ENCODE measurements around the gene RNU6-8. TPM values are rescaled to one million over a fixed set of nuclear protein-coding genes. Genes with fewer than 3 reads are reported as not detected.
A peak's percentile ranks its signal among the peaks of the same experiment; 100 is the strongest.

The RNU6-8 gene
- total RNA-seq, 2 experiments from 2014 or later: not detected

GRCh38 chr14:32197919-32198318 is 5.2 kb downstream of the RNU6-8 start:
- ChIA-PET CTCF (interaction anchor here (0.7 to 2.3 kb wide), 4 partner anchors 8 to 124 kb away, joined by 3 to 9 read pairs (median 6); no protein-coding TSS in a partner anchor), POLR2A (interaction anchor here (0.7 kb wide), 1 partner anchor 96 kb away, joined by 4 read pairs; no protein-coding TSS in a partner anchor)
- DNase-seq (peak; percentile 26), ATAC-seq (no peak)
- Mint-ChIP-seq H3K36me3 (ENCODE audit: low read depth) (no peaks in the 10 kb centered on the region), H3K9me3 (no peaks in the 10 kb centered on the region), H3K27me3 (no peaks in the 10 kb centered on the region), H3K27ac (no peak overlapping the region), H3K4me3 (no peak overlapping the region), H3K4me1 (ENCODE audit: low read depth) (peaks cover 31% of the 10 kb centered on the region)
- TF ChIP-seq CTCF (IDR thresholded peaks at IDR 0.05): no peak
- intact Hi-C loops (cut with micrococcal nuclease): no loop called here

GRCh38 chr14:32195636-32196035 is 7.4 kb downstream of the RNU6-8 start:
- POLR2A ChIA-PET: no interaction called here
- Mint-ChIP-seq H3K9me3 (no peaks in the 10 kb centered on the region), H3K36me3 (ENCODE audit: low read depth) (no peaks in the 10 kb centered on the region), H3K27ac (no peak overlapping the region), H3K4me1 (ENCODE audit: low read depth) (peaks cover 18% of the 10 kb centered on the region), H3K4me3 (no peak overlapping the region), H3K27me3 (no peaks in the 10 kb centered on the region)
- no peak for ATAC-seq
- CTCF ChIA-PET: no interaction called here
- no peak for DNase-seq
- no peak for TF ChIP-seq CTCF (IDR thresholded peaks at IDR 0.05)
- intact Hi-C loops (cut with micrococcal nuclease): no loop called here

- Mint-ChIP-seq H3K4me1 (ENCODE audit: low read depth) (peaks cover 18% of the 10 kb centered on the region), H3K27ac (peak overlapping the region; percentile 21), H3K36me3 (ENCODE audit: low read depth) (no peaks in the 10 kb centered on the region), H3K27me3 (peaks cover 4% of the 10 kb centered on the region), H3K4me3 (no peak overlapping the region), H3K9me3 (no peaks in the 10 kb centered on the region)
- CTCF ChIA-PET: no interaction called here
- TF ChIP-seq CTCF (IDR thresholded peaks at IDR 0.05): no peak
- ATAC-seq (peak; percentile 58), DNase-seq (no peak)
- POLR2A ChIA-PET: no interaction called here
- intact Hi-C loops (cut with micrococcal nuclease): no loop called here
Observed at GRCh38 chr14:32193532-32193931, 9.5 kb downstream of the RNU6-8 start.

- ChIA-PET POLR2A (no interaction called here), CTCF (no interaction called here)
- no peak for DNase-seq
- Mint-ChIP-seq H3K27me3 (peaks cover 4% of the 10 kb centered on the region), H3K4me3 (no peak overlapping the region), H3K27ac (no peak overlapping the region), H3K9me3 (no peaks in the 10 kb centered on the region), H3K4me1 (ENCODE audit: low read depth) (peaks cover 15% of the 10 kb centered on the region), H3K36me3 (ENCODE audit: low read depth) (no peaks in the 10 kb centered on the region)
- no peak for TF ChIP-seq CTCF (IDR thresholded peaks at IDR 0.05)
- no peak for ATAC-seq
- intact Hi-C loops (cut with micrococcal nuclease): no loop called here
Observed at GRCh38 chr14:32192712-32193373, 10.2 kb downstream of the RNU6-8 start.

- CTCF ChIA-PET: no interaction called here
- no peak for DNase-seq
Observed at GRCh38 chr14:32190673-32191072, 12.4 kb downstream of the RNU6-8 start.

More at GRCh38 chr14:32190673-32191072, 12.4 kb downstream of the RNU6-8 start:
- no peak overlapping the region for H3K4me3 Mint-ChIP-seq
- POLR2A ChIA-PET: no interaction called here
- ATAC-seq: no peak
- no peaks in the 10 kb centered on the region for H3K36me3 Mint-ChIP-seq (ENCODE audit: low read depth)
- H3K27ac Mint-ChIP-seq: no peak overlapping the region
- no peak for TF ChIP-seq CTCF (IDR thresholded peaks at IDR 0.05)
- peaks cover 4% of the 10 kb centered on the region for H3K9me3 Mint-ChIP-seq
- peaks cover 14% of the 10 kb centered on the region for H3K4me1 Mint-ChIP-seq (ENCODE audit: low read depth)
- peaks cover 6% of the 10 kb centered on the region for H3K27me3 Mint-ChIP-seq
- intact Hi-C loops (cut with micrococcal nuclease): no loop called here
